ENCODE data around the gene GIGYF2.

DNA sequence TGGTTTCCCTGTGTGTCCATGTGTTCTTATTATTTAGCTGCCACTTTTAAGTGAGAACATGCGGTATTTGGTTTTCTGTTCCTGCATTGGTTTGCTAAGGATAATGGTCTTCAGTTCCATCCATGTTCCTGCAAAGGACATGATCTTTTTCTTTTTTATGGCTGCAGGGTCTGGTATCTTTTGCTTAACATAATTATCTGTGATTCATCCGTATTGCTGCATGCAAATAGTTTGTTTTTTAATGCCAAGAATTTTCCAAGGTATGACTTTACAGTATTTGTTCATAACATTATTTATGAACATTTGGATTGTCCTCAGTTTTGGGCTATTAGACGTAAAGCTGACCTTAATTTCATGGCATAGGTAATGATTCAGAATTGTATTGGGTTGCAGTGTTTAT lies 17.8 kb downstream of the GIGYF2 start:
- TF ChIP-seq TAF1 (IDR thresholded peaks at IDR 0.05; ENCODE audit: low read depth) (no peak), TCF12 (IDR thresholded peaks at IDR 0.05; ENCODE audit: low read depth) (no peak), RAD21 (IDR thresholded peaks at IDR 0.05; ENCODE audit: low read depth) (no peak), CREB1 (IDR thresholded peaks at IDR 0.05; ENCODE audit: low read depth) (no peak), FOXM1 (IDR thresholded peaks at IDR 0.05; ENCODE audit: borderline replicate concordance, low read depth) (no peak), TEAD4 (IDR thresholded peaks at IDR 0.05) (no peak), CEBPB (IDR thresholded peaks at IDR 0.05) (no peak), ZBTB7A (IDR thresholded peaks at IDR 0.05; ENCODE audit: low read depth) (no peak), EP300 (IDR thresholded peaks at IDR 0.05; ENCODE audit: borderline replicate concordance) (no peak), YY1 (IDR thresholded peaks at IDR 0.05; ENCODE audit: low read depth) (no peak)
- TF ChIP-seq, protein P1, sequence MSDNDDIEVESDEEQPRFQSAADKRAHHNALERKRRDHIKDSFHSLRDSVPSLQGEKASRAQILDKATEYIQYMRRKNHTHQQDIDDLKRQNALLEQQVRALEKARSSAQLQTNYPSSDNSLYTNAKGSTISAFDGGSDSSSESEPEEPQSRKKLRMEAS (IDR thresholded peaks at IDR 0.05) = no peak
- TF ChIP-seq, protein P2, sequence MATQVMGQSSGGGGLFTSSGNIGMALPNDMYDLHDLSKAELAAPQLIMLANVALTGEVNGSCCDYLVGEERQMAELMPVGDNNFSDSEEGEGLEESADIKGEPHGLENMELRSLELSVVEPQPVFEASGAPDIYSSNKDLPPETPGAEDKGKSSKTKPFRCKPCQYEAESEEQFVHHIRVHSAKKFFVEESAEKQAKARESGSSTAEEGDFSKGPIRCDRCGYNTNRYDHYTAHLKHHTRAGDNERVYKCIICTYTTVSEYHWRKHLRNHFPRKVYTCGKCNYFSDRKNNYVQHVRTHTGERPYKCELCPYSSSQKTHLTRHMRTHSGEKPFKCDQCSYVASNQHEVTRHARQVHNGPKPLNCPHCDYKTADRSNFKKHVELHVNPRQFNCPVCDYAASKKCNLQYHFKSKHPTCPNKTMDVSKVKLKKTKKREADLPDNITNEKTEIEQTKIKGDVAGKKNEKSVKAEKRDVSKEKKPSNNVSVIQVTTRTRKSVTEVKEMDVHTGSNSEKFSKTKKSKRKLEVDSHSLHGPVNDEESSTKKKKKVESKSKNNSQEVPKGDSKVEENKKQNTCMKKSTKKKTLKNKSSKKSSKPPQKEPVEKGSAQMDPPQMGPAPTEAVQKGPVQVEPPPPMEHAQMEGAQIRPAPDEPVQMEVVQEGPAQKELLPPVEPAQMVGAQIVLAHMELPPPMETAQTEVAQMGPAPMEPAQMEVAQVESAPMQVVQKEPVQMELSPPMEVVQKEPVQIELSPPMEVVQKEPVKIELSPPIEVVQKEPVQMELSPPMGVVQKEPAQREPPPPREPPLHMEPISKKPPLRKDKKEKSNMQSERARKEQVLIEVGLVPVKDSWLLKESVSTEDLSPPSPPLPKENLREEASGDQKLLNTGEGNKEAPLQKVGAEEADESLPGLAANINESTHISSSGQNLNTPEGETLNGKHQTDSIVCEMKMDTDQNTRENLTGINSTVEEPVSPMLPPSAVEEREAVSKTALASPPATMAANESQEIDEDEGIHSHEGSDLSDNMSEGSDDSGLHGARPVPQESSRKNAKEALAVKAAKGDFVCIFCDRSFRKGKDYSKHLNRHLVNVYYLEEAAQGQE (IDR thresholded peaks at IDR 0.05; ENCODE audit: low read depth) = no peak

Measured in Ishikawa (cell line).